Activated CD8-positive, alpha-beta T cell treated with anti-CD3 and anti-CD28 coated beads for 36 hours (primary cell): ENCODE results near the gene SLC27A2. TPM values are rescaled to one million over a fixed set of nuclear protein-coding genes. Genes with fewer than 3 reads are reported as not detected.
"Not testable (repeated sequence)": the region's sequence is repeated elsewhere in the genome, so short reads cannot be mapped to it uniquely, and the experiment has no call there.

Source experiments
- ATAC-seq: fragments of 200-7000 bp; cut with Tn5 transposase; one replicate; pipeline ENCODE4 v1.10.0; 2021; ENCODE audit warnings: mild to moderate bottlenecking, moderate library complexity
- CTCF ChIA-PET: fragments of 350-600 bp; sonication (Branson Sonifier 250); formaldehyde crosslinking; loops from one replicate; lab custom pipeline; 2021; ENCODE audit warnings: antibody characterized with exemption; lab: Charles Lee
- POLR2A ChIA-PET: fragments of 350-600 bp; sonication (Branson Sonifier 250); formaldehyde crosslinking; loops from one replicate; lab custom pipeline; 2021; ENCODE audit warnings: antibody characterized with exemption; lab: Charles Lee
- DNase-seq: peaks from one replicate; pipeline ENCODE4 v3.0.0-alpha.2; 2020
- H3K27ac Mint-ChIP-seq: one replicate; pipeline ENCODE4 v1.8.0; 2021; ENCODE audit warnings: mild to moderate bottlenecking, mixed read lengths
- H3K27me3 Mint-ChIP-seq: one replicate; pipeline ENCODE4 v1.8.0; 2021; ENCODE audit warnings: mixed read lengths
- H3K36me3 Mint-ChIP-seq: one replicate; pipeline ENCODE4 v1.8.0; 2021; ENCODE audit warnings: low read depth, mixed read lengths
- H3K4me1 Mint-ChIP-seq: one replicate; pipeline ENCODE4 v1.8.0; 2021; ENCODE audit warnings: low read depth, mixed read lengths
- H3K4me3 Mint-ChIP-seq: one replicate; pipeline ENCODE4 v1.8.0; 2021; ENCODE audit warnings: mild to moderate bottlenecking, moderate library complexity, mixed read lengths
- H3K9me3 Mint-ChIP-seq: one replicate; pipeline ENCODE4 v1.8.0; 2021; ENCODE audit warnings: mixed read lengths
- intact Hi-C: fragments of 100-400 bp; cut with micrococcal nuclease; formaldehyde crosslinking; loops from one replicate; pipeline ENCODE4 v1.10.0; 2022
- total RNA-seq, 2 experiments: library from RNA; stranded (reverse); gene quantifications; one replicate each; pipeline ENCODE4 v1.2.3, GENCODE V29; 2021
- TF ChIP-seq, protein P1 (sequence below): fragments of 200-600 bp; IDR thresholded peaks from one replicate; pipeline ENCODE4 v1.8.0; 2022; ENCODE audit warnings: antibody characterized with exemption, mild to moderate bottlenecking

SLC27A2 gene
- total RNA-seq, result 1 to 10 TPM; 9.8 to 9.9 TPM

DNA sequence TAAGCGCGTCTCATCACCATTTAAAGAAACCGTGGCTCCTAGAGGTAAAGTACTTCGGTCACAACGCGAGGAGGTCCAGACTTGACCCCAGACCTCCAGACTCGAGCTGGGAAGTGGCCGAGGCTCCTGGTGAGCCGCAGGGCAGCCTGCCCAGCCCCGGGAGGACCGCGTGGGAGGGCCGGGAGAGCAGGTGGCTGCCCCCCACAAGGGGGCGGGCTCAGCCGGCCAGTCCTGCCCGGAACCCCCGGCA is at the start of gene SLC27A2:
SLC27A2 (plus strand) TSS at position 228 of the 250 bp plus-strand sequence. CDS start 232 bp downstream, outside the sequence.
- Mint-ChIP-seq H3K36me3 (peaks cover 5% of the 10 kb centered on the region), H3K9me3 (no peaks in the 10 kb centered on the region), H3K27ac (peak within 1 kb of the TSS; percentile 86), H3K4me1 (peaks cover 13% of the 10 kb centered on the region), H3K4me3 (peak within 1 kb of the TSS; percentile 93), H3K27me3 (peaks cover 20% of the 10 kb centered on the region)
- DNase-seq (no peak), ATAC-seq (no peak)
- ChIA-PET CTCF (interaction anchor here (0.8 to 3.3 kb wide), 7 partner anchors 14 to 137 kb away, joined by 3 to 27 read pairs (median 3); no protein-coding TSS in a partner anchor), POLR2A (interaction anchor here (1.0 to 1.8 kb wide), 5 partner anchors 10 to 161 kb away, joined by 3 to 5 read pairs (median 4); no protein-coding TSS in a partner anchor)
- intact Hi-C loops, result loop anchor here (5.0 kb wide), 2 partner anchors 80 to 135 kb away; no protein-coding TSS in a partner anchor
- TF ChIP-seq, protein P1, sequence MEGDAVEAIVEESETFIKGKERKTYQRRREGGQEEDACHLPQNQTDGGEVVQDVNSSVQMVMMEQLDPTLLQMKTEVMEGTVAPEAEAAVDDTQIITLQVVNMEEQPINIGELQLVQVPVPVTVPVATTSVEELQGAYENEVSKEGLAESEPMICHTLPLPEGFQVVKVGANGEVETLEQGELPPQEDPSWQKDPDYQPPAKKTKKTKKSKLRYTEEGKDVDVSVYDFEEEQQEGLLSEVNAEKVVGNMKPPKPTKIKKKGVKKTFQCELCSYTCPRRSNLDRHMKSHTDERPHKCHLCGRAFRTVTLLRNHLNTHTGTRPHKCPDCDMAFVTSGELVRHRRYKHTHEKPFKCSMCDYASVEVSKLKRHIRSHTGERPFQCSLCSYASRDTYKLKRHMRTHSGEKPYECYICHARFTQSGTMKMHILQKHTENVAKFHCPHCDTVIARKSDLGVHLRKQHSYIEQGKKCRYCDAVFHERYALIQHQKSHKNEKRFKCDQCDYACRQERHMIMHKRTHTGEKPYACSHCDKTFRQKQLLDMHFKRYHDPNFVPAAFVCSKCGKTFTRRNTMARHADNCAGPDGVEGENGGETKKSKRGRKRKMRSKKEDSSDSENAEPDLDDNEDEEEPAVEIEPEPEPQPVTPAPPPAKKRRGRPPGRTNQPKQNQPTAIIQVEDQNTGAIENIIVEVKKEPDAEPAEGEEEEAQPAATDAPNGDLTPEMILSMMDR, result peak; percentile 54

DNA sequence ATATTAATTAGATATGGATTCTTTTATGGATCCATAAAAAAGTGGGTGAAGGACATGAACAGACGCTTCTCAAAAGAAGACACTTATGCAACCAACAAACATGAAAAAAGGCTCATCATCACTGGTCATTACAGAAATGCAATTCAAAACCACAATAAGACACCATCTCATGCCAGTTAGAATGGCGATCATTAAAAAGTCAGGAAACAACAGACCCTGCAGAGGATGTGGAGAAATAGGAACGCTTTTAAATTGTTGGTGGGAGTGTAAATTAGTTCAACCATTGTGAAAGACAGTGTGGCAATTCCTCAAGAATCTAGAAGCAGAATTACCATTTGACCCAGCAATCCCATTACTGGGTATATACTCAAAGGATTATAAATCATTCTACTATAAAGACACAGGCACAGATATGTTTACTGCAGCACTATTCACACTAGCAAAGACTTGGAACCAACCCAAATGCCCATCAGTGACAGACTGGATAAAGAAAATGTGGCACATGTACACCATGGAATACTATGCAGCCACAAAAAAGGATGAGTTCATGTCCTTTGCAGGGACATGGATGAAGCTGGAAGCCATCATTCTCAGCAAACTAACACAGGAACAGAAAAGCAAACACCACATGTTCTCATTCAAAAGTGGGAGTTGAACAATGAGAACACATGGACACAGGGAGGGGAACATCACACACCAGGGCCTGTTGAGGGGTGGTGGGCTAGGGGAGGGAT is 49.6 kb upstream of the SLC27A2 start:
- intact Hi-C loops, result not testable (repeated sequence)

GRCh38 chr15:50134524-50135024 is 47.4 kb upstream of the SLC27A2 start:
- Mint-ChIP-seq H3K4me1 (peaks cover 45% of the 10 kb centered on the region), H3K27ac (peak overlapping the region; percentile 94), H3K9me3 (peaks cover 5% of the 10 kb centered on the region)

More for the DNA sequence above, 49.6 kb upstream of the SLC27A2 start:
- ATAC-seq, H3K4me3 Mint-ChIP-seq, H3K9me3 Mint-ChIP-seq, CTCF ChIA-PET, H3K27me3 Mint-ChIP-seq, DNase-seq, POLR2A ChIA-PET: not testable (repeated sequence)
- H3K36me3 Mint-ChIP-seq, result peaks cover 15% of the 10 kb centered on the region
- H3K27ac Mint-ChIP-seq, result peak overlapping the region; percentile 56
- H3K4me1 Mint-ChIP-seq, result peaks cover 34% of the 10 kb centered on the region

DNA sequence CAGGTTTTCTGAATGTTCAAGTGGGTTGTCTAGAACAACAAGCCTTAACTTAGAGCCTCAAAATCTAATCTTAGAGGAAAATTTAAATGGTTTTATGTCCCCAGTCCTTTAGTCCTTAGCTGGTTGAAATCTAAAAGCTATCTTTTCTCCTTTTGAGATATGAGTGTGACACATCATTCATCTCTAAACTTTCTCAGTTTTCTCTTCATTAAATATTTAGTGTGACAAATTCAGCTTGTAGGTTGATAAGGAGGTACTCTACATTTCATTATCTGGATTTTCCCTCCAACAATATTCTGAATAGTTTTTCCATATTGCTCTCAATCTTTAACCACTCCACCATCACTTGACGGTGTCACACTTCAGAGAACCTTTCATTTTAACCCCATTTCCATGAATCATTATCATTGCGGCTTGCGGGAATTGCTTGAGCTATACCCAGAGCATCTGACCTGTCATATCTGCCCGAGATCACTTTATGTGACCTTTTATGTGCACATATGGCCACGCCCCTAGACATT is 46.9 kb upstream of the SLC27A2 start:
- ATAC-seq (peak; percentile 73), DNase-seq (peak; percentile 76)
- peaks cover 5% of the 10 kb centered on the region for H3K9me3 Mint-ChIP-seq
- intact Hi-C loops, result no loop called here
- H3K4me3 Mint-ChIP-seq, result peak overlapping the region; percentile 24
- H3K4me1 Mint-ChIP-seq, result peaks cover 45% of the 10 kb centered on the region
- ChIA-PET CTCF (interaction anchor here (1.0 to 1.7 kb wide), 5 partner anchors 10 to 181 kb away, joined by 3 to 6 read pairs (median 4); partner anchors contain the start of genes ATP8B4 and SLC27A2), POLR2A (interaction anchor here (1.1 to 1.3 kb wide), 2 partner anchors 15 to 63 kb away, joined by 3 read pairs; no protein-coding TSS in a partner anchor)
- H3K36me3 Mint-ChIP-seq, result peaks cover 15% of the 10 kb centered on the region
- peaks cover 2% of the 10 kb centered on the region for H3K27me3 Mint-ChIP-seq
- peak overlapping the region; percentile 94 for H3K27ac Mint-ChIP-seq
- TF ChIP-seq, protein P1, result no peak

More at GRCh38 chr15:50134524-50135024, 47.4 kb upstream of the SLC27A2 start:
- H3K4me3 Mint-ChIP-seq, result peak overlapping the region; percentile 7
- peaks cover 15% of the 10 kb centered on the region for H3K36me3 Mint-ChIP-seq
- DNase-seq, result no peak
- TF ChIP-seq, protein P1, result no peak
- CTCF ChIA-PET, result interaction anchor here (1.0 to 1.7 kb wide), 5 partner anchors 11 to 181 kb away, joined by 3 to 6 read pairs (median 4); partner anchors contain the start of genes ATP8B4 and SLC27A2
- POLR2A ChIA-PET, result interaction anchor here (1.1 to 1.3 kb wide), 2 partner anchors 14 to 62 kb away, joined by 3 read pairs; no protein-coding TSS in a partner anchor
- intact Hi-C loops, result no loop called here
- peaks cover 2% of the 10 kb centered on the region for H3K27me3 Mint-ChIP-seq
- ATAC-seq, result peak; percentile 24

DNA sequence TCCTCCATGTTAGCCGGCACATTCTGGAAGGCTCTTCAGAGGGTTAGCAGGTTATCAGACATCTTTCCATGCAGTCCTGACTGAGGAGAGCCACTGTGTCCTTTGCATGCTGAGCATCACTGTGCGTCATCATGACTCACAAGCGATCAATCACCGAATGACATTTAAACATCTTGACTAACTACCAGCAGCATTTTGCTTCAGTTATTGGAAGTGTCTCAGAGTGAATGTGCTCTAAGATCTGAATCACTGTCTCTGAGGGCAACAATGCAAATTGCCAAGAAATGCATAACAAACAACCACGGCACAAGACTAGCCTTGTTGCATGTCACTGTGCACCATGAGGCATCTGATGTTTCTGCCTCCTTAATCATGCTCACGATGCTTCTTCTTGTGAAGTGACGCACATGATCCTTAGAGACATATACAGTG is 44.6 kb upstream of the SLC27A2 start:
- peak; percentile 77 for DNase-seq
- Mint-ChIP-seq H3K27me3 (peaks cover 2% of the 10 kb centered on the region), H3K9me3 (peaks cover 5% of the 10 kb centered on the region), H3K4me3 (peak overlapping the region; percentile 54), H3K4me1 (peaks cover 43% of the 10 kb centered on the region), H3K36me3 (peaks cover 13% of the 10 kb centered on the region), H3K27ac (peak overlapping the region; percentile 92)
- ChIA-PET CTCF (interaction anchor here (0.5 to 1.7 kb wide), 5 partner anchors 9 to 847 kb away, joined by 3 to 5 read pairs (median 3); no protein-coding TSS in a partner anchor), POLR2A (interaction anchor here (1.1 to 1.9 kb wide), 2 partner anchors 44 to 216 kb away, joined by 4 to 9 read pairs; no protein-coding TSS in a partner anchor)
- peak; percentile 72 for ATAC-seq
- intact Hi-C loops, result no loop called here
- TF ChIP-seq, protein P1, result no peak
